Endometrial microvascular endothelial cells (primary cell): ENCODE data around the gene ZNF121. TPM values are rescaled to one million over a fixed set of nuclear protein-coding genes. Genes with fewer than 3 reads are reported as not detected.
"Not testable (repeated sequence)": the region's sequence is repeated elsewhere in the genome, so short reads cannot be mapped to it uniquely, and the experiment has no call there.

Experiments used
- in situ Hi-C: cut with HindIII; loops from 2 replicates; pipeline ENCODE4 v1.10.0; 2017; ENCODE audit warnings: low sequenced_read_pairs, low pct_unique_long_range_greater_than_20kb; ENCODE audit errors: inconsistent ontology term
- total RNA-seq: library from RNA; depleted of rRNA; stranded (reverse); fragments of >200 nt; gene quantifications from one replicate; pipeline ENCODE4 v1.2.3, GENCODE V29; 2015; ENCODE audit errors: inconsistent ontology term

The ZNF121 gene
- total RNA-seq, 1 donor from 2014 or later, result 28.7 TPM

- in situ Hi-C loops, result not testable (repeated sequence)
These were observed 43.0 kb downstream of the ZNF121 start for GRCh38 chr19:9541281-9541680.

- in situ Hi-C loops, result not testable (repeated sequence)
These were observed 44.4 kb downstream of the ZNF121 start for GRCh38 chr19:9539921-9540320.

GRCh38 chr19:9539201-9539600 lies 45.1 kb downstream of the ZNF121 start:
- in situ Hi-C loops, result not testable (repeated sequence)

GRCh38 chr19:9538183-9539058 lies 45.9 kb downstream of the ZNF121 start, which contains the start of gene ZNF426:
ZNF426 (minus strand) TSS chr19:9538645; CDS start chr19:9536232, 2,413 bp downstream.
- in situ Hi-C loops, result no loop called here

- in situ Hi-C loops, result no loop called here
These were observed 48.4 kb downstream of the ZNF121 start for GRCh38 chr19:9535934-9536333.

GRCh38 chr19:9531933-9532332 lies 52.4 kb downstream of the ZNF121 start:
- in situ Hi-C loops, result no loop called here

- in situ Hi-C loops, result no loop called here
These were observed 55.5 kb downstream of the ZNF121 start for GRCh38 chr19:9528757-9529336.

- in situ Hi-C loops, result no loop called here
These were observed 60.3 kb downstream of the ZNF121 start for GRCh38 chr19:9523885-9524474.

Other genes with a start within 250 kb of the ZNF121 start
- 0.56 TPM for gene ZNF177, start 221.5 kb downstream of the ZNF121 start, total RNA-seq
- 13.0 TPM for gene ZNF266, start 148.9 kb downstream of the ZNF121 start, total RNA-seq
- not detected for gene ZNF560, start 85.9 kb downstream of the ZNF121 start, total RNA-seq
- gene ZNF426, start 45.9 kb downstream of the ZNF121 start, total RNA-seq, result 10.8 TPM
- gene ZNF561, start 36.7 kb upstream of the ZNF121 start, total RNA-seq, result 34.5 TPM
- gene ZNF562, start 90.6 kb upstream of the ZNF121 start, total RNA-seq, result 21.8 TPM
- 6.5 TPM for gene ZNF846, start 184.2 kb upstream of the ZNF121 start, total RNA-seq
- 25.6 TPM for gene FBXL12, start 234.6 kb upstream of the ZNF121 start, total RNA-seq
- 738 TPM for gene UBL5, start 243.4 kb upstream of the ZNF121 start, total RNA-seq